NCI-H748 (cell line): ENCODE results near the gene ATP11C.
"Not testable (repeated sequence)": the region's sequence is repeated elsewhere in the genome, so short reads cannot be mapped to it uniquely, and the experiment has no call there.

Source experiments
- DNase-seq: peaks from one replicate; lab custom pipeline; 2025; ENCODE audit not compliant: unreplicated experiment; lab: John Stamatoyannopoulos, UW

ATP11C gene

DNA sequence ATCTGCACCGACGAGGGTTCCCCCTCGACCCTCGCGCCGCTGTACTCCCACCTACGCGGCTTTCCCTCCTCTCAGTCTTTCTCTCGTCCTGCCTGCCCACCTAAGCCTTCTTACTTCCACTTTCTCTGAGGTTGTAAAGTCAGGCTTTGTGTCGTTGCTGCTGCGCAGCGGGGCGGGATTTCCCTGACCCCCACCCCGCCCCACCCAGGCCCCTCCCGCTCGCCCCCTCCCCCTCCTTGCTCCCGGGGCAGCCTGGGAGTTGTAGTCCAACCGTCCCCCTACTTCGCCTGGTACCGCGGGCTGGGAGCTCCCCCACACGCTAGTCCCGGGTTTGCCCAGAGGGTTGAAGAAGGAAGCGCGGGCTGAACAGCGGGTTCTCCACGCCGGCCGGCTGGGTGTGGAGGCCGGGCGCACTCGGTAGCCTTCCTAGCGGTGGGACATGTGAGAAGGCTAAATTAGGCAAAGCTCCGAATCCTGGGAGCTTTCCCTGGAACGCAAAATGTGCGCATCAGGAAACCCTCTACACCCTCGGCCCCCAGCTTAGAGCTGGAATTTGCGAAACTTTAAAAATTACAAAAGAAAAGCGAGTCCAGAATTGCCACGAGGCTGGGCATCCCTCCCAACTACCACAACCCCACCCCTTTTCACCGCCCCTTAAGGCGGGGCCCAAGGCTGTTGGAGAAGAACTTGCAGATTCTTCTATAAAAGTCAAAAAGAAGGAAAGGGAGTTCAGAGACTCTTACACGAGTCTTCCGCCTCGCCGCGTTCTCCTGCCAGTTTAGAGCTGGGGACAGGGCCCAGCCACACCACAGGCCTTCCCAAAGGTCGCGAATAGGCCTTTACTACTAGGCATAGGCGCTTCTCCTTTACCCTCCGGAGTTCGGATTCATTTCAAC lies at the start of gene ATP11C:
Gene ATP11C (minus strand): TSS at position 153 of the 896 bp plus-strand sequence. CDS start 1,011 bp downstream, outside the sequence.
- peak; percentile 74 for DNase-seq

DNA sequence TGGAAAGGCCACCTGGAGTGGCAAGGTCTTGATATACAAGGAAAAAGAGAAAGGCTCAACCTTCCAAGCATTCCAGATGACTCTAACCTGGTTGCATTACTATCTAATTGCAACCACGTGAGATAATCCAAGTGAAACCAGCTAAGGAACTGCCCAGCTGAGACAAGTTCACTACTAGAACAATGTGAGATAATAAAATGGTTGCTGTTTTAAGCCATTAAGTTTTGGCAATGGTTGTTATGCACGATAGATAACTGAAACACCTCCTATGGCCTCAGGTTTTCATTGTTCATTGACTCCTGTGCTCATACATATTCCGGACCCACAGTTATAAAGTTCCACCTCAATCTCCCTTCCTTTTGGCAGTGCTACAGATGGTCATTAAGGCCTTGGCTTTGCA lies 41.6 kb upstream of the ATP11C start:
- DNase-seq: no peak

DNA sequence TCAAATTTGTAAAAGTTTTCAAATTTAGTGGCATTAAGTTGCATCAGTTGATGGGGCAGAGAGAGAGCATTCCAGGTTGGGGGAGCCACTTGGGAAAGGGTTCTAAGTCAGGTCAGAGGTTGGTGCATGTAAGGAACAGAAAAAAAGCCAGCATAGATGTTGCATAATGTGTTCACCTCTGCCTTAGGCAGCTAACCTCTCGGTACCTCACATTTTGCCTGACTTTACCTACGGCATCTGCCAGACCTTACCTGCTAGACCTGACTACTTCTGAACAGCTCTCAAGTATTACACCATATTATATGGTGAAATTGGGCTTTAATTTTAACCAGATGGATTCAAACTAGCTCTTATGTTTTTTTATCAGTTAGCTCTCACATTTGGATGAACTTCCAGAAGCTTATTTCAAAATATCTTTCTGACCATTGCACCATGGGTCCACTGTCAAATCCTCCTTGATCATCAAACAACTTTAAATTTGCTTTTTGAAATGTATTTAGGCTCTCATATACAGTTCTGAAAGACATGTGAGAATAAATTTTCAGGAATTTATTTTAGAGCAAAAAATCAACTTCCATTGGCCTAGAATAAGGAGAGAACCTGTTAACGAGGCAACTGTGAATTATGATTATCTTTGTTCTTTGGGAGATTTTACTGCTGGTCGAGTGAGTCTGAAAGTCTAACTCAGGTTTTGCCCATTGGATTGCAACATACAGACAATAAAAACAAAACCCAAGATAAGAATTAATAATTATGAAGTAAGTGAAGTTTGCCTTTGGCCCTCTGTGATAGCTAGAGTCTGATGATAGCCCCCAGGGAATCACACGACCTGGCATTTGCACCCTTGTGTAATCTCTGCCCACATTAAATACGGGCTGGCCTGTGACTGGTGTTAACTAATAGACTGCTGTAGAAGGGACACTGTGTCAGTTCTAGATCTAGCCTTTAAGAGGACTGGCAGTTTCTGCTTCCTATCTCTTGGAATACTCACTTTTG lies 40.1 kb upstream of the ATP11C start:
- no peak for DNase-seq

DNA sequence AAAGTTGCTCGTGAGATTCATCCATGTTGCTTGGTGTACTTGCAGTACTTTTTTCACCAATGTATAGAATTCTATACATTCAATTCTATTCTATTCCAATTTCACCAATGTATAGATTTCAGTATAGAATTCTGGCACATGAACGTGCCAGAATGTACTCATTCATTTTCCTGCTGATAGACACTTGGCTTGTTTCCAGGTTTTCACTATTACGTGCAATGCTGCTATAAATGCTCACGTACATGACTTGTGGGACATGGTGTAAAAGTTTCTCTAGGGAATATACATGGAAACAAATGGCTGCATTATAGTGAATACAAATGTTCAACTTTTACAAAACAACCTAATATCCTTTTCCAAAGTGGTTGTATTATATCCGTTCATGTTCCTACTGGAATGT lies 39.3 kb upstream of the ATP11C start:
- DNase-seq: no peak

DNA sequence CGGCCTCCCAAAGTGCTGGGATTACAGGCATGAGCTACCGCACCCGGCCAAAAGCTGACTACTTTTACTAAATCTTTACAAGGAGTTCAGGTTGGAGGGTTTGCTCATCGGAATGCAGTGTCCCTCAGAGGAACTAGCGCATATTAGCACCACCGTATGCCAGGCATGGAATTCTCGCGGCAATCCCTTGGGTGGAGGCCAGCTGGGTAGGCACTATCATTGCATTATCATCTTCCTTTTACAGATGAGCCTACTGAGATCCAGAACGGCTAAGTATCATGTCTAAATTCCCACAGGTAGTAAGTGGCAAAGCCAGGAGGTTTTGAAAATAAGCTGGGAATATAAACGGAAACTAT lies 38.5 kb upstream of the ATP11C start:
- no peak for DNase-seq

DNA sequence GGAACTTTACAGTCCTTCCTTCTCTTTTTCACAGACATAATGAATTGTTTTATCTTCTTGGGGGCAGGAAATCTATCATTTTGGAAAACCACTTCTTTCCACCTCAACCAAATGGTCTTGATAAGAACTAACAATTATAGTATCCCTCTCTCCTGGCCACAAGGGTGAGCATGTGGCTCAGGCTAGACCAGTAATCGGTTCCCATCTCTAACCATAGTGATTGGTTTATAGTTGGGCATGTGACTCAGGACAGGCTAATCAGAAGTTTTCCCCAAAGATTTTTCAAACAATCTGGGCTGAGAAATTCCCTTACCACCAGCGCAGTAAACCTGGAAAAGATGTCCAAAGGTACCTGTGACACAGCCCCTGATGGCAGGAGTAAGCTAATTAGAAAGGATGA lies 36.4 kb upstream of the ATP11C start:
- DNase-seq: no peak

DNA sequence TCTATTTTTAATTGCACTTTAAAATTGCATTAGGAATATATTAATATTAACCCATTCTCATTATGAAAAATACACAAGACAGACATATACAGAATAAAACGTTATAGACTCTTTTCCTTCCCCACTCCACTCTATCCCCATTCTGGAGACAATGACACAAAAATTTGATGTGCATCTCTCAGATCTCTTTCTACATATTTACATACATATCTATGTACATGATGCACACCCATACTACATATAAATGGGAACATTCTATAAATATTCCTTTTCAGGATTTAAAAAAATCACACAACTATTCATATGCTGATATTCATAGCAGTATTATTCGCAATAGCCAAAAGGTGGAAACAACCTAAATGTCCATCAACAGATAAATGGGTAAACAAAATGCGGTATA lies 34.9 kb upstream of the ATP11C start:
- no peak for DNase-seq

DNA sequence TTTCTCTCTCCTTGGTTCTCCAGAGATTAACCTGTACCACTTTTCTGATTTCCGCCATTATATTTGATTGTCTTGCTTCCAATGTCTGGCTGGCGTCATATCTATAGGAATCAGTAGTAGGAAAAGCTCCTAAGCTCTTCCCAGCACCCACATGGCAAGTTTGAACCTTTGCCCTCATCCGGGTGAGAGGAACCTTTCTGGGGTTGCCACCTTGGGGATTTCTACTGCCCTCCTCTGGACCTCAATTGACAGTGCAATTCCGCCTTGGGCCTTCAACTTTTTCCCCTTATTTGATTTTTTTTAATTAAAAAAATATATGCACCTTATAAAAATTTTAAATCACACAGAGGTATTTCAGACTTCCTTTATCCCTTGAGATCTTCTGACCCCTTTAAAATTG lies 34.4 kb upstream of the ATP11C start:
- no peak for DNase-seq

DNA sequence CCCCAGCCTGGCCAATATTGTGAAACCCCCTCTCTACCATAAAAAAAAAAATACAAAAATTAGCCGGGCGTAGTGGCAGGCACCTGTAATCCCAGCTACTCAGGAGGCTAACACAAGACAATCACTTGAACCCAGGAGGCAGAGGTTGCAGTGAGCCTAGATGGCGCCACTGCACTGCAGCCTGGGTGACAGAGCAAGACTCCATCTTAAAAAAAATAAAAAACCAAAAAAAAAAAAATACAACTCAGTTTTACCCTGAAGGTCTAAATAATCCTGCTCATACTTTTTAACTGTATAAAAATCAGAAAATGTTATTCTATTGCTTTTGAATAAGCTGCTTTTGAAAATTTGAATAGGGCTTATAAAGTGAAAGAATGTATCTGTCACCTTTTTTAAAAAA lies 33.3 kb upstream of the ATP11C start:
- DNase-seq: not testable (repeated sequence)

DNA sequence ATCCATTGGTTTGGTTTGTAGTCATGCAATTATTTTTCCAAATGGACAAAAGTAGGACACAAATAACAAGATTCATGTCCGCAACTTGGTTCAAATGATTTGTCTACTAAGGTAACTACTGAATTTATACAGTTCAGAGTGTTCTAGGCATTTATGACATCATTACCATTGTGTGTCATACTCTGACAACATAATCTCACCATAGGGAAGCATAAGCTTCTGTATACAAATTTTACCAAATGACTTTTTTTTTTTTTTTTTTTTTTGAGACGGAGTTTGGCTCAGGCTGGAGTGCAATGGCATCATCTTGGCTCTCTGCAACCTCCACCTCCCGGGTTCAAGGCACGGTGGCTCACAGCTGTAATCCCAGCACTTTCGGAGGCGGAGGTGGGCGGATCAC lies 32.6 kb upstream of the ATP11C start, which contains the start of gene CXorf66:
Gene CXorf66 (minus strand): TSS at position 101 of the 400 bp plus-strand sequence. CDS start 25 bp downstream, at position 76.
- no peak for DNase-seq

DNA sequence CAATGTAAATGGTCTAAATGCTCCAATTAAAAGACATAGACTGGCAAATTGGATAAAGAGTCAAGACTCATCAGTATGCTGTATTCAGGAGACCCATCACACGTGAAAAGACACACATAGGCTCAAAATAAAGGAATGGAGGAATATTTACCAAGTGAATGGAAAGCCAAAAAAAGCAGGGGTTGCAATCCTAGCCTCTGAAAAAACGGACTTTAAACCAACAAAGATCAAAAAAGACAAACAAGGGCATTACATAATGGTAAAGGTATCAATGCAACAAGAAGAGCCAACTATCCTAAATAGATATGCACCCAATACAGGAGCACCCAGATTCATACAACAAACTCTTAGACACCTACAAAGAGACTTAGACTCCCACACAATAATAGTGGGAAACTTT lies 28.2 kb upstream of the ATP11C start:
- not testable (repeated sequence) for DNase-seq

DNA sequence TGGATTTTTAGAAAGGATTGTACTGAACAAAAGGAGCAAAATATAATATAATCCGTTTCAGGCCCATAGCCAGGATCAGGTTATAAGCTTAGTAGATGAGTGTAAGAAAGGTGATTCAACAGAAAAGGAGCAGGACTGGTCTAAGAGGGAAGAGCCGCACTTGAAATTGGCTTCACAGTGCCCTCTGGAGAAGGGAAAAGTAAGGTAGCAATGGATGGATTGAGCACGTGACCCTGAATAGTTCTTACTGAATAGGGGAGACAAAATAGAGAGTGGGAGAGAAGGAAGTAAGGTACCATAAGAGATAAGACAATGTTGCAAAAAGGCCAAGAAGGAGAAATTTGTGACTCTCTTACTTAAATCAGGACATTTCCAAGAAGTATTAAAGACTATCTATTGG lies 16.9 kb upstream of the ATP11C start:
- DNase-seq: no peak

DNA sequence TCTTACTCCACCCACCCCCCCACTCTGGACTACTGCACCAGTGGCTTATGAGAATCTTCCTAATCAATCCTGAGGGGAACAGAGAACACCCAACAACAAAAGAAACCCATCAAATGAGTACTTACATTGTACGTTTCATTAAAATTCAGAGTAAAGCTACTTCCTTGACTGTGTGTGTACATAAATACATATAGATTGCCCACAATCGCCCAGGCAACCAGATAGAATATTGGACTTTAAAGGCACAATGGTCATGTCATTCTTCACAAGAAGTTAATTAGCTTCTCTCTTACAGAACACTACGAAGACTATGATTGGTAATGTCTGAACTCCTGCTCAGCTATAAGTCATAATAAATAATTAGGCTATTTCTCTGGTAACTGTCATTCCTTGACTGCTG lies 12.2 kb upstream of the ATP11C start:
- no peak for DNase-seq

DNA sequence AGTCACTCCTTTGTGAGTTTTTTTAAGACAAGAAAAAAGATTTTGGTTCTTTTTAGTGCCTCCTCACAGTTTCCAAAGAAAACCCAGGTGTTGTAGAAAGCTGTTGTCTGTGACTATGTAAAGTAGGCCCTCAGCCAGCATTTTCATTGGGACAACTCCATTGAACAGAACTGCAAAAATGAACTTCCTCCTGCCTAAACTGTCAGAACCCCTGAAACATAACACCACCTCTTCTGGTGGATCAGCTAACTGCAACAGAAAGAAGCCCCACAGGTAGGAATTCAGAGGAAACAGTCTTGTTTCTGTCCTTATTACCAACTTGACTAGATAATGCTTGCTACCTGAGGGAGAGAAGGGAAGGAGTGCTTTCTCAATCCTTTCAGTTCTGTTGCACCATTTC lies 3.4 kb upstream of the ATP11C start:
- DNase-seq: no peak

DNA sequence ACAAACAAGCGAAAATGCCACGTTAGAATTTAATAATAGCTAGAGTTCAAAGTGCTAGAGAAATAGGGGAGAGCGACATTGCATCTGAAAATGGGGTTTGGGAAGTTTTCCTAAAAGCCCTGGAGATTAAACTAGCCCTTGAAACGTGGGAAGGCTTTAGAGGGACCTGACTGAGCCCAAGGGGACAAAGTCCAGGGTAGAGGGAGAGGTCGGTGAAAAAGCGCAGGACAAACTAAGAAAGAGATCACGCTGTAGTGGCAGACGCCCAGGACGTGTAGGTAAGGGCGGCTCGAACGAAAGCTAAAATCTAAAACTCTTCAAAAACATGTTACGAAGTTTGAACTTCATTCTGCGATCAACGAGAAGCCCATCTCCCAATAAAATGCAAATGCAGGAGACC lies 1.1 kb upstream of the ATP11C start:
- no peak for DNase-seq

DNA sequence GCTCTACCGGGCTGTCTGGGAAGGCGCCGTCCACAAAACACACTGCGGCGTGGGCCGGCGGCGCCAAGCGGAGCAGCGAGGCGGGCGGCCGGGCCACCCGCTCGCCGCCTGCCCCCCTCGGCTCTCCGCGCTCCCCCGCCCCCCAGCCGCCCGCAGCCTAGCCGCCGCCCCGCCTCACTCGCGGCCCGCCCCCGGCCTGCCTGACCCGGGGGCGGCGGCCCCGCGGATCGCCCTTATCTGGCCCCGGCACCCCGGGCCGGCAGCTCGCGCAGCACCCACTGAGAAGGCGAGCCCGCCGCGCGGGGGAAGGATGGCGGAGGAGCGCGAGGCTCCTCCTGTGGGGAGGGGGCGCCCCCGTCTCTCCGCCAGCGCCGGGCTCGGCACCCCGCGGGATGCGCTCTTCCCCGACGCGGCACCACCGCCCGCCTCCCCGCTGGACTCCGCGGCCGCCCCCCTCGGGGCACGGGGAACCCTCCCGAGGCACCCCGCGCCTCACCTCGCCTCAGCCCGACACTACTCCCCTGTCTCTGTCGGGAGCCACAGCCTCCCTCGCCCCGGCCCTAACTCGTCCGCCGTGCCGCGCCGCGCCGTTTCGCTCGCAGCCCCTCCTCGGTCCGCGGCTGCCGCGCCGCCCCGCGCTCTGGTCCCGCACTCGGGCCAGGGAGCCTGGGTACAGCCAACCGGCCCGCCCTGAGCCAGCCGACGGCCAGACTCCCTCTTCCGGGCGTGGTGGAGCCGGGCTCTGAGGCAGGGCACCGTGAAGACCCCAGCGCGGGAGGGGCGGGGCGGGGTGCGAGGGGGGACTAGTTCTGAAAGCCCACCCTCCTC lies 566 bp downstream of the ATP11C start:
- peak; percentile 64 for DNase-seq

DNA sequence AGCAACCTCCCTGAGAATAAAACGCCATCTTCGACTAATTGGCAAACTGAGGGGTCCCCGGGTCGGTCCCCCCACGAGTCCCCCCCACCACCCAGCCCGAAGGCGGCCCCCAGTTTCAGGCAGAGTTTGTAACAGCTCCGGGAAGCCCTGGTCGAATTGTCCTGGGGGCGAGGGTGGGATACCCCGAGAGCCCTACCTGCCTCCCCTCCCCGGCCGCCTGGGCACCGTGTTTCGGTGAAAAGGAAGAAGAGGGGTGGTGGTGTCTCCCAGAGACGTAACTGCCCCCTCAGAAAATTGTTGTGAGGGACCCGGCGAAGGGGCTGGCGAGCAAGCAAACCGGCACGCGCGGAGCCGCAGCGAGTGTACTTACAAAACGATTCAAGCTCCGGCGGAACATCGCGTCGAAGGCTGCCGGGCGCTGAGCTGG lies 1.2 kb downstream of the ATP11C start:
- DNase-seq: peak; percentile 40

DNA sequence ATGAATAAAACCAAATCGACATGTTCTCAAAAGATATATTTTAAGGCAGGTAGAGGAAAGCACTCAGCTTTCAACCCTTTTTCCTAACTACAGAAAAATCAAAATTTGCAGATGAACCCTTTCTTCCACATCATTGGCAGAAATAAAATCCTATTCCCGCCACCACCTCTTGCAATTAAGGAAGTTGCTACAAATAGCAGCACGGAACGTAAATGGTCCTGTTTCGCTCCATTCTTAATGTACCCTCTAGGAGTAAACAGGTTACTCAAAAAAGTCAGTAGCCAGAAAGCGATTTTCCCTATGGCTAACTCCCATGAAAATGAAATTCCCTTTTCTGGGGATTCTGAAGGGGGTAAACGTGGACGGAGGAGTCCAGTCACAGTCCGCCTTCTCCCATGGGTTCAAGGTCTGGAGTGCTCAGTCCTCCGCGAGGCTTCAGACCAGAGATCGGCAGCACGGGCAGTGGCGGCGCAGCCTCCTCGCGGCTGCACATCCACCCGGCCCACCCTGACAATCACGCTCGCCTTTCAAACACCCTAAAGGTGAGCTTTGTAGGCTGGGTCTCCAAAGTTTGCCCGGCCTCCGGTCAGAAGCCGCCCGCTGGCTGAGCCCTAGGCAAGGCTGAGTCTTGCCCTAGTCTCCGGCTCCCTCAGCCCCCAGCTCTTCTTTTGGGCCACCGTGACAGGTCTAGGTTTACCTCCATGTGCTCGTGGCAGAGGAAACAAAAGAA lies 1.8 kb downstream of the ATP11C start:
- peak; percentile 43 for DNase-seq

DNA sequence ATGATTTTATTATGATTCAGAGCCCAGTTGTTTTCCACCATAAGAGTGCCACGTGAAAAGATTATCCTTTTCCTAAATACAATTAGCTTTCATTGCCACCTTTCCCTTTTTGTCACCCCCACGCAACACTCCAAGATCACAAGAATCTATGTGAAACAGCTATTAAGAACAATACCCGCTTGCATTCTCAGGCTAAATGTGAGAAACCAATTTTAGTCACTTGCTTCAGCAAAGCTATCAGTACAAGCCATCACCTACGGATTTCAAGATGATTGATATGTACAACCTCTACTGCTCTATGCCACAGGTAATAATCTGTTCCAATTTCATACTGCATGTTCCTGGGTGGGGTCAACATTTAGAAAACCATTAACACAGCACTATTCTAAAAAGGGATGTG lies 2.5 kb downstream of the ATP11C start:
- DNase-seq: no peak

DNA sequence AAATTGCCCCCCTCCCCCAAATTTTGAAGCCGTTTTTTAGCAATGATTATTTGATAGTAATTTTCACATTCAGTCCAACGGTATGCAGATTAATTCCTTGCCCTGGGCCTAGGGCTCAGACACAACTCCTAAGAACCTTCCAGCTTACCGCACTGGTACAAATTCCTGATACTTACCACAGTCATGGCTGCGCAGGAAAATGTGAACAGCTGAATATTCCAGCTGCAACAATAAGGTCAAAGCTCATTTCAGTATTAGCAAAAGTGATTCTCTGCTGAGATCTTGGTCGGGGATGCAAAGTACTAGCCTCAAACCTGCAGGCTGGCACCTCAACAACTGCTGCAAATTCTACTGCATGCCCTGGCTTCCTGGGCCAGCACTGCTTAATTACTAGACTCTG lies 3.0 kb downstream of the ATP11C start:
- DNase-seq: no peak
